Right atrium auricular region (tissue), 2 donors: ENCODE measurements around the gene RPA1. TPM values are rescaled to one million over a fixed set of nuclear protein-coding genes. Genes with fewer than 3 reads are reported as not detected.
A peak's percentile ranks its signal among the peaks of the same experiment; 100 is the strongest.

Experiments
- DNase-seq: peaks from one replicate; pipeline ENCODE4 v3.0.0-alpha.2; 2019; ENCODE audit warnings: low spot score
- H3K27ac ChIP-seq, 2 donors: fragments of 200-600 bp; sonication (generic); 1 replicate in 1 of 2; 2 replicates in 1 of 2; pipeline ENCODE4 v1.5.1; 2016 to 2019
- H3K27me3 ChIP-seq, 2 donors: fragments of 200-600 bp; sonication (generic); one replicate each; pipeline versions ENCODE4 v1.5.1 to v1.6.0; 2017 to 2019
- H3K36me3 ChIP-seq: fragments of 200-600 bp; sonication (generic); one replicate; pipeline ENCODE4 v1.5.1; 2016
- H3K4me1 ChIP-seq, 2 donors: fragments of 200-600 bp; sonication (generic); one replicate each; pipeline versions ENCODE4 v1.5.1 to v1.6.0; 2017 to 2019
- H3K4me3 ChIP-seq, 2 donors: fragments of 200-600 bp; sonication (generic); 1 replicate in 1 of 2; 2 replicates in 1 of 2; pipeline ENCODE4 v1.5.1; 2017 to 2019; ENCODE audit warnings: mild to moderate bottlenecking in 1 of 2, moderate library complexity in 1 of 2
- H3K9me3 ChIP-seq, 2 donors: fragments of 200-600 bp; sonication (generic); one replicate each; pipeline ENCODE4 v1.5.1; 2019
- total RNA-seq, 2 donors: library from RNA; depleted of rRNA; stranded (reverse); fragments of >200 nt; gene quantifications; one replicate each; pipeline ENCODE4 v1.1.0, GENCODE V29; 2016
- TF ChIP-seq, protein P1 (sequence below), 2 donors: fragments of 200-600 bp; sonication (generic); IDR thresholded peaks; one replicate each; pipeline ENCODE4 v1.5.1; 2019; ENCODE audit warnings: antibody characterized with exemption in 2 of 2

Gene RPA1
- total RNA-seq, 2 donors from 2014 or later = 20.9 to 26.9 TPM

DNA sequence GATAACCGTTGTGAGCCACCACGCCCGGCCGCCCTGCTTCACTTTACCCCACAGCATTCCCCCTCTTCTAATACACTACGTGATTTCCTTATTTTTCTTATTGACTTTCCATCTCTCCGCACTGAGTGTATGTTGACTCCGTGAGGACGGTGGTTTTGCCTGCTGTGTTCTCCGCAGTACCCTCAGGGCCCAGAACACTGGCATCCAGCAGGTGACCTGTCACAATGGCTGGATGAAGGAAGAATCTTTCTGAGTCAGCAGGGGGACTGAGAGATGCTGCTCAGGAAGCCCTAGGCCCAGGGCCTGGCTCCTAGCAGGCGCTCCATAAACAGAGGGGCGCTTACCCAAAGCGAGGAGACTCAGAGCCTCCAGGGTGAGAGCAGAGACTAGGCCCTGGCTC is 115.8 kb downstream of the RPA1 start:
- Histone ChIP-seq H3K4me3 (no peak overlapping the region), H3K36me3 (no peaks in the 10 kb centered on the region), H3K9me3 (no peaks in the 10 kb centered on the region), H3K4me1 (peaks cover 0 to 13% of the 10 kb centered on the region in 2 donors), H3K27ac (no peak overlapping the region), H3K27me3 (no peaks in the 10 kb centered on the region)
- DNase-seq = no peak
- TF ChIP-seq, protein P1, sequence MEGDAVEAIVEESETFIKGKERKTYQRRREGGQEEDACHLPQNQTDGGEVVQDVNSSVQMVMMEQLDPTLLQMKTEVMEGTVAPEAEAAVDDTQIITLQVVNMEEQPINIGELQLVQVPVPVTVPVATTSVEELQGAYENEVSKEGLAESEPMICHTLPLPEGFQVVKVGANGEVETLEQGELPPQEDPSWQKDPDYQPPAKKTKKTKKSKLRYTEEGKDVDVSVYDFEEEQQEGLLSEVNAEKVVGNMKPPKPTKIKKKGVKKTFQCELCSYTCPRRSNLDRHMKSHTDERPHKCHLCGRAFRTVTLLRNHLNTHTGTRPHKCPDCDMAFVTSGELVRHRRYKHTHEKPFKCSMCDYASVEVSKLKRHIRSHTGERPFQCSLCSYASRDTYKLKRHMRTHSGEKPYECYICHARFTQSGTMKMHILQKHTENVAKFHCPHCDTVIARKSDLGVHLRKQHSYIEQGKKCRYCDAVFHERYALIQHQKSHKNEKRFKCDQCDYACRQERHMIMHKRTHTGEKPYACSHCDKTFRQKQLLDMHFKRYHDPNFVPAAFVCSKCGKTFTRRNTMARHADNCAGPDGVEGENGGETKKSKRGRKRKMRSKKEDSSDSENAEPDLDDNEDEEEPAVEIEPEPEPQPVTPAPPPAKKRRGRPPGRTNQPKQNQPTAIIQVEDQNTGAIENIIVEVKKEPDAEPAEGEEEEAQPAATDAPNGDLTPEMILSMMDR (IDR thresholded peaks at IDR 0.05) = no peak

DNA sequence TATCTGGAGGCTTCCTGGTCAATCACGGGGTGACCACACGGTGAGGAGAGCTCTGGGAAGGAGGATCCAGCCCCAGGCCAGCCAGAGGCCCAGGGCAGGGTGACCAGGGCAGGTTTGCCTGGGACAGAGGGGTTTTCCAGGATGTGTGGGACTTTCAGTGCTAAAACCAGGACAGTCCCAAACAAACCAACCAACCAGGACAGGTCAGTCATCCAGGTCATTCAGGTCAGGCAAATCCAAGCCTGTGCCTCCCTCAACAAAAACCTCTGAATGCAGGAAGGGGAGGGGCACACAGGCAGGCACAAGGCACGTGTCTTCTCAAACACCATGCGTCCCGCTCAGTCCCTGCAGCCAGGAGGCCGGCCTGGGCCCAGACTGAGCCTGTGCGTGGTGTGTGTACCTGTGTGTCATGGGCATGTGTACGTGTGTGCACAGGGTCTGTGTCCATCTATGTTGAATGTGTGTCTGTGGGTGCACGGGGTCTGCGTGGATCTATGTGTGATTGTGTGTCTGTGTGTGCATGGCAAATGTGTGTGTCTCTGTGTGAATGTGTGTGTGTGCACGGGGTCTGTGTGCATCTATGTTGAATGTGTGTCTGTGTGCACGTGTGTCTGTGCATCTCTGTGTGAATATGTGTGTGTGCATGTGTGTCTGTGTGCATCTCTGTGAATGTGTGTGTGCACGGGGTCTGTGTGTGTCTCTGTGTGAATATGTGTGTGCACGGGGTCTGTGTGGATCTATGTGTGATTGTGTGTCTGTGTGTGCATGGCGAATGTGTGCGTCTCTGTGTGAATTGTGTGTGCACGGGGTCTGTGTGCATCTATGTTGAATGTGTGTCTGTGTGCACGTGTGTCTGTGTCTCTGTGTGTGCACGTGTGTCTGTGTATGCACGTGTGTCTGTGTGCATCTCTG is 116.5 kb downstream of the RPA1 start:
- no peak for DNase-seq
- no peak overlapping the region for H3K27ac ChIP-seq
- H3K36me3 ChIP-seq = no peaks in the 10 kb centered on the region

DNA sequence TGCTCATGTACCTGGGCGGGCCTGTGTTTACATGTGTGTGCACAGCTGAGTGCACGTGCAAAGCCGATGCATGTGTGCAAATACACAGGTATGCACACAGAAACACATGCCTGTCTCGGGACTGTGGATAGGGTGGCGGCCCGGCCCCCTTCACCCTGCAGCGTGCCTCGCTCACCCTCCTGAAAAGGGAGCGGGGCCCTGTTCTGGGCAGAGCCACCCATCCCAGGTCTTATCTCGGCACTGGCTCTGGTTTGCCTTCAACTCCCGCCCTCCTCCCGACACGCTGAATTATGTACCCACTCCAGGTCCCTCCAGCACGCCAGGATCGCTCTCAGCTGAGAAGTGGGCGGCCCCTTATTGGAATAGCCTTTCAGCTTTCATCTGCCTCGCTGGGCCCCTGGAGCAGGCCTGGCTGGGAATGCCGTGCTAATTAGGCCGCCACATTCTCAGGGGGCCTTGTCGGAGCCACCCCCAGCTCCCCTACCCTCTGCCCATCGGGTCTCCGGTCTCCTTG is 117.5 kb downstream of the RPA1 start:
- no peaks in the 10 kb centered on the region for H3K36me3 ChIP-seq
- H3K4me1 ChIP-seq = peaks cover 0 to 12% of the 10 kb centered on the region in 2 donors
- no peak overlapping the region for H3K4me3 ChIP-seq
- no peaks in the 10 kb centered on the region for H3K9me3 ChIP-seq
- TF ChIP-seq, protein P1 (IDR thresholded peaks at IDR 0.05) = no peak
- no peak for DNase-seq
- H3K27ac ChIP-seq = peak overlapping the region; percentile 76 to 79
- H3K27me3 ChIP-seq = no peaks in the 10 kb centered on the region

More for the DNA sequence above, 116.5 kb downstream of the RPA1 start:
- peaks cover 0 to 12% of the 10 kb centered on the region in 2 donors for H3K4me1 ChIP-seq
- no peak overlapping the region for H3K4me3 ChIP-seq
- no peaks in the 10 kb centered on the region for H3K9me3 ChIP-seq
- TF ChIP-seq, protein P1 (IDR thresholded peaks at IDR 0.05) = no peak
- H3K27me3 ChIP-seq = no peaks in the 10 kb centered on the region

DNA sequence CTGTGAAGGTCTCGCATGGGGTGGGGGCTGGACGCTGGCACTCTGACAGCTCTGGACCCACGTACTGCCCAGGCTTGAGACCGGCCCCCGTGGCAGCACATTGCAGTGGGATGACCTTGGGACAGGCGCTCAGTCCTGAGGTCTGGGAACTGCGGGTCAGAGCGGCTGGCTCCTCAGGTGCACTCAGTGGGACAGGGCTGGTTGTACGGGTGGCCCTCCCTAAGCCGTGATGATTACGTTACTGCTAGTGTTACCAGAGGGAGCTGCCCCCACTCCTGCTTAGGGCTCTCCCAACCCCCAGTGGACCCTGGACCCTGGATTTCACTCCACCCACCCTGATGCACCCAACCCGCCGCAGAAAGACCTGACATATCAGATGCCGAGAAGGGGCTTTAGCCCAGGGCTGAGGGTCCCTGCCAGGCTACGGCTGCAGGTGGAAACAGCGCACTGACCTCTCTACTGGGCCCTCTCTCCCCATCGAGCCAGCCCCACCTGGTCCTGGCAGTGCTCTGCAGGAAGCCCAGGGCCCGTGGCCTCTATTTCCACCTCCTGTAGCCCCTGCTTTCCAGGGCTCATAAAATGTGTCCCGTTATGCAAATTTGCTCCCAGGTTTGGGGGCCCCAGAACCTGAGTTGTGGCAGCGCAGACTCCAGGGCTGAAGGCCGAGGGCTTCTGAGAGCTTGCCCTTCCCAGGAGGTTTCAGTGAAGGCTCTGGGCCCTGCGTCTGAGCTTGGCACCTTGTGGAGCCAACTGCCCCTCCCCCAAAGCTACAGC is 118.1 kb downstream of the RPA1 start:
- TF ChIP-seq, protein P1 (IDR thresholded peaks at IDR 0.05) = no peak
- DNase-seq = no peak
- Histone ChIP-seq H3K9me3 (no peaks in the 10 kb centered on the region), H3K4me1 (peaks cover 0 to 12% of the 10 kb centered on the region in 2 donors), H3K27me3 (no peaks in the 10 kb centered on the region), H3K36me3 (no peaks in the 10 kb centered on the region), H3K27ac (peak overlapping the region; percentile 76 to 79), H3K4me3 (no peak overlapping the region)

DNA sequence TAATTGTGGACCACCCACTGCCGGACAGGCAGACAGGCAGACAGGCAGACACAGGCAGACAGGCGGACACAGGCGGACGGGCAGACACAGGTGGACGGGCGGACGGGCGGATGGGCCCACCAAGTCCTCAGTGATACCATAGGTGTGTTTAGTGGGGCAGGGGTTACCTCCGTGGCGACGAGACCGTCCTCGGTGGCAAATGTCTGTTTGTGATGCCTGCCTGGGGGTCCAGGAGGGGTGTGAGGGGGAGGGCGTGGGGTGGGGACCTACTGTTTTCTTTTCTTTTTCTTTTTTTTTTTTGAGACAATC is 118.7 kb downstream of the RPA1 start:
- no peak for DNase-seq
- H3K27me3 ChIP-seq = no peaks in the 10 kb centered on the region
- TF ChIP-seq, protein P1 (IDR thresholded peaks at IDR 0.05) = no peak
- H3K36me3 ChIP-seq = no peaks in the 10 kb centered on the region
- peaks cover 0 to 9% of the 10 kb centered on the region in 2 donors for H3K4me1 ChIP-seq
- peak overlapping the region in 1 of 2 donors; percentile 76 for H3K27ac ChIP-seq
- H3K9me3 ChIP-seq = no peaks in the 10 kb centered on the region
- no peak overlapping the region for H3K4me3 ChIP-seq

Other genes with a start within 250 kb of the RPA1 start
- gene SLC43A2, start 201.2 kb upstream of the RPA1 start, total RNA-seq = 1 to 10 TPM; 3.6 to 9.8 TPM
- 10 to 100 TPM in 1 of 2 donors, 1 to 10 TPM in 1; 8.6 to 14.8 TPM for gene SCARF1, start 184.3 kb upstream of the RPA1 start, total RNA-seq
- gene RILP, start 180.1 kb upstream of the RPA1 start, total RNA-seq = 10 to 100 TPM; 38.6 to 60.7 TPM
- gene PRPF8, start 145.1 kb upstream of the RPA1 start, total RNA-seq = 100 to 1,000 TPM in 1 of 2 donors, 10 to 100 TPM in 1; 90.1 to 144 TPM
- gene TLCD2, start 119.6 kb upstream of the RPA1 start, total RNA-seq = 1 to 10 TPM; 1.1 to 3.7 TPM
- 10 to 100 TPM; 10.9 to 17.9 TPM for gene WDR81, start 105.3 kb upstream of the RPA1 start, total RNA-seq
- gene SERPINF2, start 87.1 kb upstream of the RPA1 start, total RNA-seq = 1 to 10 TPM; 1.0 to 1.5 TPM
- gene SERPINF1, start 67.9 kb upstream of the RPA1 start, total RNA-seq = 100 to 1,000 TPM; 348 to 498 TPM
- 1 to 10 TPM; 6.2 to 7.1 TPM for gene SMYD4, start 103 bp upstream of the RPA1 start, total RNA-seq
- gene RTN4RL1, start 195.3 kb downstream of the RPA1 start, total RNA-seq = 1 to 10 TPM; 1.8 to 5.0 TPM
- gene DPH1, start 200.1 kb downstream of the RPA1 start, total RNA-seq = 10 to 100 TPM; 17.2 to 21.6 TPM
- 10 to 100 TPM; 29.6 to 31.7 TPM for gene OVCA2, start 212.0 kb downstream of the RPA1 start, total RNA-seq
- gene HIC1, start 225.1 kb downstream of the RPA1 start, total RNA-seq = 10 to 100 TPM; 15.5 to 18.0 TPM